Omental fat pad (tissue), 4 donors: ENCODE data around the gene ERI2. TPM values are rescaled to one million over a fixed set of nuclear protein-coding genes. Genes with fewer than 3 reads are reported as not detected.
"Not testable (repeated sequence)": the region's sequence is repeated elsewhere in the genome, so short reads cannot be mapped to it uniquely, and the experiment has no call there.

Experiments
- ATAC-seq: fragments of 150-250 bp; one replicate; pipeline ENCODE4 v1.9.1; 2016; ENCODE audit warnings: mild to moderate bottlenecking, moderate library complexity; ENCODE audit not compliant: low FRiP score
- DNase-seq: peaks from one replicate; pipeline ENCODE4 v3.0.0-alpha.2; 2019; ENCODE audit warnings: low spot score
- CTCF ChIP-seq, 3 donors: fragments of 450-650 bp; IDR thresholded peaks; one replicate each; pipeline ENCODE4 v1.5.1; 2016 to 2017; ENCODE audit warnings: antibody characterized with exemption in 3 of 3, mild to moderate bottlenecking in 3 of 3, moderate library complexity in 2 of 3
- total RNA-seq, 4 donors: library from RNA; depleted of rRNA; stranded (reverse); fragments of >200 nt; gene quantifications; one replicate each; pipeline ENCODE4 v1.1.0, GENCODE V29; 2016

ERI2 gene
- total RNA-seq, 4 donors from 2014 or later = 7.7 to 16.3 (median 12.9) TPM

- DNase-seq = no peak
- TF ChIP-seq CTCF (IDR thresholded peaks at IDR 0.05) = no peak
- no peak for ATAC-seq
Observed at GRCh38 chr16:20766294-20766693, 40.0 kb downstream of the ERI2 start.

DNA sequence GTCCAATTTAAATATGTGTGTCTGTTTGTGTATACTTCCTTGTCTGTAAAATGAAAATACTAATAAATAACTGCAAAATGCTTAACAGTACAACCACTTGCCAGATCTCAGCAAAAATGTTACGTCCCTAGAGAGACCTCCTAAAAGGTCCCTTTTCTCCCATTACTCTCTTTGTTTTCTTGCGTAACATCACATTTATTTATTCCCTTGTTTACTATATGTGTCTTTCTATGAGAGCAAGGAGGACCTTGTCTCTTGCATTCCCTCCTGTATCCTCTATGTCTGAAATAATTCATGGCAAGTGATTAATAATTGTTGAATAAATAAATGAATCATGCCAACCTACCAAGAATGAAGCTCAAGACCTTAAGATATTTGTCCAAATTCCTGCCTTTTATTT lies 40.5 kb downstream of the ERI2 start:
- ATAC-seq (no peak), DNase-seq (no peak)
- no peak for TF ChIP-seq CTCF (IDR thresholded peaks at IDR 0.05)

DNA sequence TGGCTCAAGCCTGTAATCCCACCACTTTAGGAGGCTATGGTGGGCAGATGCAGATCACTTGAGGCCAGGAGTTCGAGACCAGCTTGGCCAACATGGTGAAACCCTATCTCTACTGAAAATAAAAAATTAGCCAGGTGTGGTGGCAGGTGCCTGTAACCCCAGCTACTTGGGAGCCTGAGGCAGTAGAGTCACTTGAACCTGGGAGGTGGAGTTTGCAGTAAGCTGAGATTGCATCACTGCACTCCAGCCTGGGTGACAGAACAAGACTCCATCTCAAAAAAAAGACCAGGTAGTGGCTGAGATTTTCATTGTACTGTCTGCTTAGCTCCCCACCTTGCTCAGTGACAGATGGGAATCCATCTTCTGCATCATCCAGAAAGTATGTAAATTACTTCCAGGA lies 41.8 kb downstream of the ERI2 start:
- not testable (repeated sequence) for ATAC-seq, DNase-seq

- ATAC-seq (peak; percentile 95), DNase-seq (no peak)
- TF ChIP-seq CTCF (IDR thresholded peaks at IDR 0.05) = no peak
Observed at GRCh38 chr16:20763461-20764232, 42.6 kb downstream of the ERI2 start, which contains the start of gene ACSM3. Gene ACSM3, plus strand, starts transcription at chr16:20764014. Its CDS starts 6,021 bp downstream, at chr16:20770035.

DNA sequence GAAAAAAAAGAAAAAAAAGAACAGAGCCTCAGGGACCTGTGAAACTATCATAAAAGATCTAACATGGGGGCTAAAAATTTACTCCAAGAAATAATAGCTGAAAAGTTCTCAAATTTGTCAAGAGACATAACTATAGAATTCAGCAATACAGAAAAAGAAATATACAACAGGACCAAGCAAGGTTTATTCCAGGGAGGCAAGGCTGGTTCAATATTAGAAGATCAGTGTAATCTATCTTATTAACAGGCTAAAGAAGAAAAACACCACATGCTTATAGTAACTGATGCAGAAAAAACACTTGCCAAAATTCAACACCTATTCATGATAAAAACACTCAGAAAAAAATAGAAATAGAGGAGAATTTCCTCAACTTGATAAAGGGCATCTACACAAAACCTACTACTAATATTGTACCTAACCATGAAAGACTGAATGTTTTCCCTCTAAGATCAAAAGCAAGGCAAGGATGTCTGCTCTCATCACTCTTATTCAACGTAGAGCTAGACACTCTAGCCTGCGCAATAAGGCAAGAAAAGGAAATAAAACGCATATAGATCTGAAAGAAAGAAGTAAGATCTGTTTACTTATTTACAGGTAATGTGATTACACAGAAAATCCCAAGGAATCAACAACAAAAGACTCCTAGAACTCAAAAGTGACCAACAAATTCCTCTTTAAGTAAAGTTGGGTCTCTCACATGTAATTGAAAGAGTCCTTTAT lies 43.7 kb downstream of the ERI2 start:
- DNase-seq (no peak), ATAC-seq (no peak)
- no peak for TF ChIP-seq CTCF (IDR thresholded peaks at IDR 0.05)

DNA sequence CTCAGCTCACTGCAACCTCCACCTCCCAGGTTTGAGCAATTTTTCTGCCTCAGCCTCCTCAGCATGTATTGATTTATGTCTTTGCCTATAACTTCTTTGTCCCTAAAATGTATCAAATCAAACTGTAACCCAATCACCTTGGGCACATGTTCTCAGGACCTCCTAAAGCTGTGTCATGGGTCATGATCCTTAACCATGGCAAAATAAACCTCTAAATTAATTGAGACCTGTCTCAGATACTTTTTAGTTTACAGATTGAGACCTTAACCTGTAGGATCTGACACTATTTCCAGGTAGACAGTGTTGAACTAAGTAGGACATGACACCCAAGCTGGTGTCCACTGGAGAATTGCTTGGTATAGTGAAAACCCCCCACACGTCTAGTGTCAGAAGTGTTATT lies 45.1 kb downstream of the ERI2 start:
- no peak for TF ChIP-seq CTCF (IDR thresholded peaks at IDR 0.05)
- no peak for DNase-seq
- no peak for ATAC-seq

GRCh38 chr16:20760346-20760745 lies 45.9 kb downstream of the ERI2 start:
- ATAC-seq (no peak), DNase-seq (no peak)
- TF ChIP-seq CTCF (IDR thresholded peaks at IDR 0.05) = no peak

DNA sequence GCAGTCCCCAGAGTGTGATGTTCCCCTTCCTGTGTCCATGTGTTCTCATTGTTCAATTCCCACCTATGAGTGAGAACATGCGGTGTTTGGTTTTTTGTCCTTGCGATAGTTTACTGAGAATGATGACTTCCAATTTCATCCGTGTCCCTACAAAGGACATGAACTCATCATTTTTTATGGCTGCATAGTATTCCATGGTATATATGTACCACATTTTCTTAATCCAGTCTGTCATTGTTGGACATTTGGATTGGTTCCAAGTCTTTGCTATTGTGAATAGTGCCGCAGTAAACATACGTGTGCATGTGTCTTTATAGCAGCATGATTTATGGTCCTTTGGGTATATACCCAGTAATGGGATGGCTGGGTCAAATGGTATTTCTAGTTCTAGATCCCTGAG lies 50.5 kb downstream of the ERI2 start:
- not testable (repeated sequence) for ATAC-seq, DNase-seq
